GM21619 (cell line): Measurements from ENCODE around the gene GPR135.
"Not testable (repeated sequence)": the region's sequence is repeated elsewhere in the genome, so short reads cannot be mapped to it uniquely, and the experiment has no call there.

Experiments used
- ATAC-seq: cut with Tn5 transposase; IDR thresholded peaks from one replicate; pipeline ENCODE4 v1.9.1; 2021; ENCODE audit not compliant: unreplicated experiment

Gene GPR135

DNA sequence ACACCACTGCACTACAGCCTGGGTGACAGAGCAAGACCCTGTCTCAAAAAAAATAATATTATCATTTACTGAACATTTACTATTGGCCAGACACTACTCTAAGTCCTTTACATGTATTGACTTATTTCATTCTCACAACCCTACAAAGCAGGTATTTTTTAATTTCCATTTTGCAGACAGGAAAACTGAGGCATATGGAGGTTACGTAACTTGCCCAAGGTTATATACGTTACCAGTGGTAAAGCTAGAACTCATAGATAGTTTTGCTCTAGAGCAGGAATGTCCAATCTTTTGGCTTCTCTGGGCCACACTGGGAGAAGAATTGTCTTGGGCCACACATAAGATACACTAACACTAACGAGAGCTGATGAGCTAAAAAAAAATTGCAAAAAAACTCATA, 13.4 kb upstream of the GPR135 start:
- no peak for ATAC-seq

- ATAC-seq, result no peak
Observed at GRCh38 chr14:59475709-59476108, 10.5 kb upstream of the GPR135 start.

DNA sequence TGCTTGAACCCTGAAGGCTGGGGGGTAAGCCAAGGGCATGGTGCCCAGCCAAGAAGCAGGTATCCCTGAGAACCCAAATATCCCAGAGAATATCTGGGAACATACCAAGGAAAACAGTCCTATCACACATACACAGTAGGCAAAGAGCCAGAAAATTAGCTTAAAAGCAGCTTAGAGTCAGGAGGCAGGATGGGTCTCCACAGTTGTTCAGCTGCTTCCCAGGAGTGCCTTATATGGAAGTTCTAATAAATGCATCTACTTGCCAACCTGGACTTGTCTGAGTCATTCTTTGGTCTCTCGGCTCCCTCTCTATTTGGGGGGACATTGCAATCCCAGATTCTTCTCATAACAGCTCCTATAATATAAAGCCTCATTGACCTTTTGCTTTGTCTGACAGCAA, 9.0 kb upstream of the GPR135 start:
- ATAC-seq, result no peak

DNA sequence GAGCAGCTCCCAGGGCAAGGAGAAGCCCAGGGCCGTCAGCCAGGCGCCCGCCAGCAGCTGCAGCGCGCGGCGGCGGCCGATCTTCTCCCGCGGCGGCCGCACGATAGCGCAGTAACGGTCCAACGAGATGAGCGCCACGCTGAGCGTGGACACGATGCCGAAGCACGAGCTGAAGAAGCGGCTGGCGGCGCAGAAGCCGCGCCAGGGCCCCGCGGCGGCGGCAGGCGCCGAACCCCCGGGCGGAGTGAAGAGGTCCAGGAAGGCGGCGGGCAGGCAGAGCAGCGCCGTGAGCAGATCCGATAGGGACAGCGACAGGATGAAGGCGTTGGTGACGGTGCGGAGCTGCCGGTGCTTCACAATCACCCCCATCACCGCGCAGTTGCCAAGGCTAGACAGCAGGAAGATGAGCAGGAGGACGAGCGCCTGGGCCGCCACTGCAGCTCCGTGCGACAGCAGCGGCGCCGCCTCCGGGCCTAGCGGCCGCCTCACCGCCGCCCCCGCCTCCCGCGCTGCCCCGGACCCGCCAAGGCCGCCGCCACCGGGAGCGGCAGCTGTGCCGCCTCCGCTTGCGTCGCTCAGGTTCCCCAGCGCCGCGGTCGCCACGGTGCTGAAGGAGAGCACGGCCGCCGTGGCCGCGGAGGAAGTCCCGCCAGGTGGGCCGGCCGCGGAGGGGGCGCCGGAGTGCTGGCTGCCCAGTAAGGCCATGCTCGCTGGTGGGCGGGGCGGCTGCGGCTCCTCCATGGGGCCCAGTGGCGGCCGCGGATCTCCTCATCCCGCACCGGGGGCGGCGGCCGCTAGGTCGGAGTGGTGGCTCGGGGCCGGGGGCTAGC, 479 bp downstream of the GPR135 start:
- ATAC-seq, result peak; percentile 66

DNA sequence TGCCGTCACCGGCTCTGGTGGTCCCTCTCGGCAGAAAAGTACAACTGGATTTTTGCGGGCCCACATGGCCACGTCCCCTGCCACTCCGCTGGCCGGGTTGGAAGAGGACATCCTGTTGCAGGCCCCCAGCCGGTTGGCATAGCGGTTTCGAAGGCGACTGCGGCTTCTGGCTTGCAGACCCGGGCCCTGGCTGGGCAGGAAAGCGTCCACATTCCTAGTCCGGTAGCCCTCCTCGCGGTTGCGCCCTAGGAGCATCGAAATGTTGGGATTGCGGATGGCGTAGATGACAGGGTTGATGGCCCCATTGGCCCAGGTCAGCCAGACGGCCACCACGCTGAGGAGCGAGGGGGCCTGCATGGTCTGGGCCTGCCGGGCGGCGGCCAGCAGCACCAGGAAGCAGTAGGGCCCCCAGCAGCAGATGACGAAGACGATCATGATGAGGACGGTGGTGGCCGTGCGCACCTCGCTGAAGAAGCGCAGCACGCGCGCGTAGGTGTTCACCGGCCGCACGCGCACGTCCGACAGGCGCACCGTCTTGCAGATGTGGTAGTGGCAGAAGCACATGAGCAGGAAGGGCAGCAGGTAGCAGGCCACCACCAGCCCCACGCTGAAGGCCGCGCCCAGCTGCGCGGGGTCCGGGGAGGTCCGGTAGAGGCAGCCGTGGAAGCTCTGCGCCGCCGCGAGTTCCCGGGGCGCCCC, 1.2 kb downstream of the GPR135 start:
- no peak for ATAC-seq

DNA sequence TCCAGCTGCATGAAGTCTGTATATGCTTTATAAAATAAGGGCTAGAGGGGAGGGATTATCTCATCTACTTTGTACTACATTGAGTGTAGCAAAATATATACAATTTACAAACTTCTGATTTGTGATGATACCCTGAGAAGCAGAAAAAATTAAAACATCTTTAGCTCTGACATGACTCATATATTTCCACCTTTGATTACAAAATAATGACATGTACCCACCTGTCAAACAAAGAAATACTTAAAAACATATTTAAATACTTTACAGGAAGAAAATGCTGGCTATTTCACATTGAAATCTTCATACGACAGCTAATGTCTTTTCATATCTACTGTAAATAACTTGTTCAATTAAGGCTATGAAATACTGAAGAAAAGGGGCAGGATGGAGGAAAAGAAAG, 3.3 kb downstream of the GPR135 start:
- no peak for ATAC-seq

- ATAC-seq, result no peak
Observed at GRCh38 chr14:59460378-59460777, 4.8 kb downstream of the GPR135 start.

DNA sequence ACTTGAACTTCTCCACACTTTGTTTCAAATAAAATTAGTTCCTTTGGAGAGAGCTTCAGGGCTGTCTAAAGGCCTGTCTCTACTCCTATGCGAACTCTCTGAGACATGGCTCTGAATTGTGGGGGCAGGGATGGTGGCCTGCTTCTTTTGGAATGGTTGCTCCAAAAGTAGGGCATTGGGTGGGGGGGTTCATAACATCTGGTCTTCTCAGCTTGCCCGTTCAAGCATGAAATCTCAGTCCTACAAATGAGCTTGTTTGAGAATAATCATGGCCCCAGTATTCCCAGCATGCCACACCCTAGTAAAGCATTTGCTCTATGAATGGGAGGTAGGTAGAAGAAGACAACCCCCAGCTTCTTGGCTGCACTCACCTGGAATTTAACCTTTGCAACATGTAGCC, 6.7 kb downstream of the GPR135 start:
- ATAC-seq, result no peak

DNA sequence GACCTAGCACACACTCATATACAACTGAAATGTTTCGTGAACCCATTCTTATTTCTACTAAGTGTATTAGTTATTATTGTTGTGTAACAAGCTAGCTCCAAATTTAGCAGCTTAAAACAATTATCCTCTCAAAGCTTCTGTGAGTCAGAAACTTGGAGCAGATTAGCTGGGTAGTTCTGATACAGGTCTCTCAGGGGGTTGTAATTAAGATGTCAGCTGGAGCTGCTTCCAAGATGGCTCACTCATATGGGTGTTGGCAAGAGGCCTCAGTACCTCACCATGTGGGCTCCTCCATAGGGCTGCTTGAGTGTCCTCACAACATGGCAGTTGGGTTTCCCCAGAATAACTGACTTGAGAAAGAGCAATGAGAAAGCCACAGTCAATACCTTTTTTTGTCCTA, 9.8 kb downstream of the GPR135 start:
- no peak for ATAC-seq

- no peak for ATAC-seq
Observed at GRCh38 chr14:59454139-59454538, 11.0 kb downstream of the GPR135 start.

- ATAC-seq, result no peak
Observed at GRCh38 chr14:59451849-59452248, 13.3 kb downstream of the GPR135 start.

- ATAC-seq, result no peak
Observed at GRCh38 chr14:59450716-59451115, 14.5 kb downstream of the GPR135 start.

GRCh38 chr14:59448673-59449072, 16.5 kb downstream of the GPR135 start:
- ATAC-seq, result not testable (repeated sequence)

GRCh38 chr14:59439256-59439965, 25.8 kb downstream of the GPR135 start:
- no peak for ATAC-seq

GRCh38 chr14:59438195-59438647, 27.0 kb downstream of the GPR135 start:
- ATAC-seq, result no peak

GRCh38 chr14:59435987-59436386, 29.2 kb downstream of the GPR135 start:
- no peak for ATAC-seq

- ATAC-seq, result no peak
Observed at GRCh38 chr14:59435101-59435500, 30.1 kb downstream of the GPR135 start.

DNA sequence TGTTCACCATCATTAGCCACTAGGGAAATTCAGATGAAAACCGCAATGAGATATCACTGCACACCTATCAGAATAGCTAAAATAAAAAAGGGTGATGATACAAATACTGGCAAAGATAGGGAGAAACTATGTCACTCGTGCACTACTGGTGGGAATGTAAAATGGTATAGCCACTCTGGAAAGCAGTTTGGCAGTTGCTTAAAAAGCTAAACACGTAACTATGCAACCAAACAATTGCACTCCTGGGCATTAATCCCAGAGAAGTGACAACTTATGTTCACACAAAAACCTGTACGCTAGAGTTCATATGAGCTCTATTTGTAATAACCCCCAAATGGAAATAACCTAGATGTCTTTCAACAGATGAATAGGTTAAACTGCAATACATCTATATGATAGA, 35.4 kb downstream of the GPR135 start:
- ATAC-seq, result no peak

DNA sequence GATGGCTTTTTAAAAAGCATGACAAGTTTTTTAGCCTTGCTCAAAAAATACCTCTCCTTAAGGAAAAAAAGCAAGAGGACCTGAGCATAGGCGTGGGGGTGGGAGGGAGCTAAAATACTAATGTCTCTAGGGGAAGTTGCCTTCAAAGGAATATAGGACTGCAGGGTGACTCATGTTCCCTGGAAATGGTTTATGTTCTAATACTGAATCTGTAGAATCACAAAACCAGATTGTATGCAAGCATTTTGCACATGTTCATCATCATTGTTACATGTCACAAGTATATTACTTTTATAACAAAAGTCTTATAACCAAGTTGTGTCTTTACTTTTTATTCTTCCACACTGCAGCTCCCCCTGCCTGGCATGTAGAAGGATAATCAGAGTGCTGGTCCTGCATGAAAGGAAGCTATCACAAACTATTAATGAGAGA, 36.6 kb downstream of the GPR135 start:
- no peak for ATAC-seq

DNA sequence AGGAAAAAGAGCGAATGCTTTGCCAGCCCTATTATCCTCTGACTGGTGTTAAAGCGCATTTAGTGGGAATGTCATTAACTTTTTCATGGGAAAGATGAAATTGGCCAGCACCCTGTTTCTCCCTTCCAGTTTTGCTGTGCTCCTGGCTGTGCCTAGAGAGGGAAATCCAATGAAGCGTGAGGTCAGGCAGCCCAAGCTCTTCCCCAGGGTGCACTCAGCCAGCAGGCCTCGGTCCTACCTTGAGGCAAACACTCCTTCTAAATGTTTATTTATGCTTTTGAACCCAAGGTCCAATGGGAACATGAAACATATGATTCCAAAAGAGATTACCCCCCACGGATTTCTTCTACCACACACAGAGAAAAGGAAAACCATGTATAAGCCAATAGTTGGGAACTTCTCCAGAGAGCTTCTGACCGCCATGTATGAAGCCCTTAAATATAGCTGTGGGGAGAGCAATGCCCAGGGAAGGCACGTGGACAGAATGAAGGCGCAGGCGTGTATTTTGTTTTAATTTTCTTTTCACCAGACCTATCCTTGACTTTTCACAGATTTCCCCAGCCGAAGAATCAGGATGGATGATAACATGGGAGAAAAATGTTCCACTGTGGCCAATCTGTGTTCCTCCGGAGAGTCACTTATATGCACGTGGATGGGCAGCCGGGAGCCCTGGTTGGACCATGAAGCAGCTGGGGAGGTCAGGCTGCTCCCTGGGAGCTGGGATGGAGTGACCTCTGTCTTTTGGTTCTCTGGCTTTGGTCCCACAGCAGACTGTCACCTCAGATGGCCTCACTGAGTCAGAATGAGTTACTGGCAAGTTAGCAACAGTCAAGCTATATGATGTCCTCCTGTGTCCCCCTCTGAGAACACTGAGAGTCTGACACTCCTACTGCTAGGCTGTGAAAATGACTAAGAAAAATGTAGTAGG, 37.3 kb downstream of the GPR135 start:
- no peak for ATAC-seq
